Measurements from ENCODE around the gene ISG20L2.
A peak's percentile ranks its signal among the peaks of the same experiment; 100 is the strongest.

ISG20L2 gene

DNA sequence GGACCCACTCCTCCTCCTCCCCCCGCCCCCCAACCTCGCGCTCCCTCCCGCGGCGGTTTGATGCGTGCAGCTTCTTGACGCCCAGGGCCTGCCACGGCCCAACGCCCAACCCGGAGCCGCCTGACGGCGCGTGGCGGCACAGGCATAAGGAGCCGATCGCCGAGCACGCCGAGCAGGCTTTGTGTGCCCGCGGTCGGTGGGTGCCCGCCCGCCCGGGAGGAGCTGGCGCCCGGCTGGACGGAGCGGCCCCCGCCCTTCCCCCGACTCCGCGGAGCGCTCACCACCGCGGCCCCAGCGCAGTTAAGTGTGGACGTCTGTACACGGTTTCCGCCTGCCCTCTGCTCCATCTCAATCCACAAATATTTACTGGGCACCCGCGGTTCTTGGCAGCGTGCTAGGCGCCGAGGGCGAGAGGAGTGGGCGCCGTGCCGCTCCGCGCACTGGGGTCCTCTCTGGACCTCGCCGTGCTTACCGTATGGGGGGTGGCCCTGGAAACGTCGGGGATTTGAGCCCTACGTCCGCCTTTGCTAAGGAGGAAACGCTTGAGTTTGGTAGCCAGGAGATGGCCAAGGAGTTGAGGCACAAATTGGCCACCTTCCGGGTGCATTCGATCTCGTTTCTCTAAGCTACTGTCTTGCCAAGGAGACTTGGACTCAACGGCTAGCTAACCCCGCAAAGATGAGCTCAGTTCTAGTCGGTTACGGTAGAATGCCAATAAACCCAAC is 23.4 kb upstream of the ISG20L2 start:
- no peaks in the 10 kb centered on the region for H4K20me1 ChIP-seq (ENCODE audit: insufficient read depth, low read length)
- no peaks in the 10 kb centered on the region for H3K9me3 ChIP-seq (ENCODE audit: low read length)
- TF ChIP-seq, protein P1, sequence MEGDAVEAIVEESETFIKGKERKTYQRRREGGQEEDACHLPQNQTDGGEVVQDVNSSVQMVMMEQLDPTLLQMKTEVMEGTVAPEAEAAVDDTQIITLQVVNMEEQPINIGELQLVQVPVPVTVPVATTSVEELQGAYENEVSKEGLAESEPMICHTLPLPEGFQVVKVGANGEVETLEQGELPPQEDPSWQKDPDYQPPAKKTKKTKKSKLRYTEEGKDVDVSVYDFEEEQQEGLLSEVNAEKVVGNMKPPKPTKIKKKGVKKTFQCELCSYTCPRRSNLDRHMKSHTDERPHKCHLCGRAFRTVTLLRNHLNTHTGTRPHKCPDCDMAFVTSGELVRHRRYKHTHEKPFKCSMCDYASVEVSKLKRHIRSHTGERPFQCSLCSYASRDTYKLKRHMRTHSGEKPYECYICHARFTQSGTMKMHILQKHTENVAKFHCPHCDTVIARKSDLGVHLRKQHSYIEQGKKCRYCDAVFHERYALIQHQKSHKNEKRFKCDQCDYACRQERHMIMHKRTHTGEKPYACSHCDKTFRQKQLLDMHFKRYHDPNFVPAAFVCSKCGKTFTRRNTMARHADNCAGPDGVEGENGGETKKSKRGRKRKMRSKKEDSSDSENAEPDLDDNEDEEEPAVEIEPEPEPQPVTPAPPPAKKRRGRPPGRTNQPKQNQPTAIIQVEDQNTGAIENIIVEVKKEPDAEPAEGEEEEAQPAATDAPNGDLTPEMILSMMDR (IDR thresholded peaks at IDR 0.05; ENCODE audit: low read length) = no peak
- TF ChIP-seq EZH2 (IDR thresholded peaks at IDR 0.05; ENCODE audit: borderline replicate concordance, low read length) = no peak
- H3K27me3 ChIP-seq (ENCODE audit: insufficient read depth, low read length) = no peaks in the 10 kb centered on the region
- peak overlapping the region; percentile 88 for H3K27ac ChIP-seq (ENCODE audit: low read depth, low read length, poor library complexity, severe bottlenecking)
- H3K9ac ChIP-seq (ENCODE audit: low read length) = peak overlapping the region; percentile 99
- no peaks in the 10 kb centered on the region for H3F3A ChIP-seq (ENCODE audit: insufficient read depth, low read length)
- H3K9me2 ChIP-seq (ENCODE audit: low read depth, low read length) = no peaks in the 10 kb centered on the region
- H2AFZ ChIP-seq (ENCODE audit: low read length) = no peak overlapping the region
- H3K4me2 ChIP-seq (ENCODE audit: low read length) = peak overlapping the region; percentile 85
- peaks cover 9% of the 10 kb centered on the region; the same call in 1 of the 2 replicates for H3K36me3 ChIP-seq (ENCODE audit: insufficient read depth, low read length)
- peaks cover 41% of the 10 kb centered on the region for H3K79me2 ChIP-seq (ENCODE audit: insufficient read depth, low read length)
- peaks cover 42% of the 10 kb centered on the region for H3K4me1 ChIP-seq (ENCODE audit: insufficient read depth, low read length, severe bottlenecking)
- H3K4me3 ChIP-seq (ENCODE audit: low read depth, low read length, poor library complexity, severe bottlenecking) = peak overlapping the region; percentile 91

DNA sequence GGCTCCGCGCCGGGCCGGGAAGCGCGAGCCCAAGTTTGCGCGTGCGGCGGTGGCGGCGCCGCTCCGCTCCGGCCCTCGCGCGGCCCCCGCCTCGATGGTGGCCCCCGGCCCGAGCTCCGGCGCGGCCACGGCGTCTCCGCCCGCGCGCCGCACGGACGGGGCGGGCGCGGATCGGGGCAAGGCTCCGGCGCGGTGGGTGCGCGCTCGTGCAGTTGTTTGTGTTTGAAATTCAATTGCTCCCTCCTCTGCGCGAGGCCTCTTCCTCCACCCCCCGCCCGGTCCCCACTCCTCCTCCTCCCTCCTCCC is 22.8 kb upstream of the ISG20L2 start, which contains the start of gene HDGF:
TSS of gene HDGF (minus strand) at position 225 of the 306 bp plus-strand sequence. CDS start 246 bp downstream, outside the sequence.
- Histone ChIP-seq H2AFZ (ENCODE audit: low read length) (no peak within 1 kb of the TSS), H3K9me3 (ENCODE audit: low read length) (no peaks in the 10 kb centered on the region), H3K9me2 (ENCODE audit: low read depth, low read length) (no peaks in the 10 kb centered on the region), H3K9ac (ENCODE audit: low read length) (peak within 1 kb of the TSS; percentile 99), H3K27me3 (ENCODE audit: insufficient read depth, low read length) (no peaks in the 10 kb centered on the region), H3K27ac (ENCODE audit: low read depth, low read length, poor library complexity, severe bottlenecking) (peak within 1 kb of the TSS; percentile 88), H3F3A (ENCODE audit: insufficient read depth, low read length) (no peaks in the 10 kb centered on the region), H4K20me1 (ENCODE audit: insufficient read depth, low read length) (no peaks in the 10 kb centered on the region), H3K4me2 (ENCODE audit: low read length) (peak within 1 kb of the TSS; percentile 98), H3K79me2 (ENCODE audit: insufficient read depth, low read length) (peaks cover 45% of the 10 kb centered on the region), H3K4me1 (ENCODE audit: insufficient read depth, low read length, severe bottlenecking) (peaks cover 47% of the 10 kb centered on the region), H3K36me3 (ENCODE audit: insufficient read depth, low read length) (peaks cover 10% of the 10 kb centered on the region; the same call in 1 of the 2 replicates), H3K4me3 (ENCODE audit: low read depth, low read length, poor library complexity, severe bottlenecking) (peak within 1 kb of the TSS; percentile 91)
- TF ChIP-seq, protein P1 (IDR thresholded peaks at IDR 0.05; ENCODE audit: low read length) = no peak
- no peak for TF ChIP-seq EZH2 (IDR thresholded peaks at IDR 0.05; ENCODE audit: borderline replicate concordance, low read length)

DNA sequence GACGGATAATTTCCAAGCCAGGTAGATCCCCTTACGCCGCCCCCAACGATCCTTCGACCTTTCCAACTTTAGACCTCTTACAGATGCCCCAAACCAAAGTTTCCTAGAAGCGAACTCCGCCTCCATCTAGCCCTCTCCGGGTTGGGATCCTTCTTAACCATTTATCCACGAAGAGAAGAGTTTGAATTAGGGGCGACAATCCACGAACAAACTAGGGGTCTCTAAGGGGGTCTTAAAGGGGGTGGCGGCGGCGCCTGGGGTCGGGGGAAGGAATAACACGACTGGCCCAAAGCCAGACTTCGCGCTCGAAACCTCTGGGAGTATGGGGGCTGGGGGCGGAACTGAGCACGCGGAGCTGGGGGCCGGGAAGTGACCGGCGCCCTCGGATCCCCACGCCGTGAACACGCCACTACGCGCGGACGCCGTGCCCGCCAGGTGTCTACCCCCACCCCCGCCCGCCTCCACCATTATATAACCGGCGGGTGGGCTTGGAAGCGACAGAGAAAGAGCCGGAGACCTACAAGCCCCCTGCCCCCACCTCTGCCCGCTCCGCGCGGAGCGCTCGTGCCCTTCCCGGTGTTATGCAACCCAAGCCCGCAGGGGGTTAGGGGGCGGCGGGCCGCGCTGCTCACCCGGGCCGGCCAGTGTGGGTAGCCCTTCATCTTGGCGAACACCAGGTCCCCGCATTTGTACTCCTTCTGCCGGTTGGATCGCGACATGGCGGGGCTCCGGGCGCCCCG is 22.3 kb upstream of the ISG20L2 start:
- H3K27me3 ChIP-seq (ENCODE audit: insufficient read depth, low read length) = no peaks in the 10 kb centered on the region
- peaks cover 53% of the 10 kb centered on the region for H3K4me1 ChIP-seq (ENCODE audit: insufficient read depth, low read length, severe bottlenecking)
- TF ChIP-seq, protein P1 (IDR thresholded peaks at IDR 0.05; ENCODE audit: low read length) = no peak
- no peak for TF ChIP-seq EZH2 (IDR thresholded peaks at IDR 0.05; ENCODE audit: borderline replicate concordance, low read length)
- peaks cover 15% of the 10 kb centered on the region; the same call in 1 of the 2 replicates for H3K36me3 ChIP-seq (ENCODE audit: insufficient read depth, low read length)
- H3K27ac ChIP-seq (ENCODE audit: low read depth, low read length, poor library complexity, severe bottlenecking) = peak overlapping the region; percentile 82
- H3K9me2 ChIP-seq (ENCODE audit: low read depth, low read length) = no peaks in the 10 kb centered on the region
- peak overlapping the region; percentile 91 for H3K4me3 ChIP-seq (ENCODE audit: low read depth, low read length, poor library complexity, severe bottlenecking)
- H3K4me2 ChIP-seq (ENCODE audit: low read length) = peak overlapping the region; percentile 98
- H3F3A ChIP-seq (ENCODE audit: insufficient read depth, low read length) = no peaks in the 10 kb centered on the region
- no peaks in the 10 kb centered on the region for H4K20me1 ChIP-seq (ENCODE audit: insufficient read depth, low read length)
- peaks cover 51% of the 10 kb centered on the region for H3K79me2 ChIP-seq (ENCODE audit: insufficient read depth, low read length)
- no peaks in the 10 kb centered on the region for H3K9me3 ChIP-seq (ENCODE audit: low read length)
- no peak overlapping the region for H2AFZ ChIP-seq (ENCODE audit: low read length)
- peak overlapping the region; percentile 99 for H3K9ac ChIP-seq (ENCODE audit: low read length)

Measured in OCI-LY1 (cell line).